Mesendoderm (in vitro differentiated cells): ENCODE results near the gene STK32B.
"Not testable (repeated sequence)": the region's sequence is repeated elsewhere in the genome, so short reads cannot be mapped to it uniquely, and the experiment has no call there.

Experiments
- DNase-seq: peaks from one replicate; pipeline ENCODE4 v3.0.0; 2013
- H2AK5ac ChIP-seq: 2 replicates; pipeline ENCODE4 v1.6.1; 2013; ENCODE audit warnings: low read length, inconsistent platforms
- H2BK120ac ChIP-seq: 2 replicates; pipeline ENCODE4 v1.6.1; 2013; ENCODE audit warnings: low read depth, mild to moderate bottlenecking, low read length, moderate library complexity, mixed read lengths
- H2BK15ac ChIP-seq: replicated peaks from 2 replicates; pipeline ENCODE4 v1.6.1; 2013; ENCODE audit warnings: low read depth, mild to moderate bottlenecking, moderate library complexity
- H2BK5ac ChIP-seq: 2 replicates; pipeline ENCODE4 v1.6.1; 2013; ENCODE audit warnings: low read length, inconsistent platforms
- H3K18ac ChIP-seq: 2 replicates; pipeline ENCODE4 v1.6.1; 2013; ENCODE audit warnings: mild to moderate bottlenecking, low read length, mixed read lengths
- H3K23ac ChIP-seq: one replicate; pipeline ENCODE4 v1.6.1; 2013; ENCODE audit warnings: low read length
- H3K27ac ChIP-seq: 2 replicates; pipeline ENCODE4 v1.5.1; 2013; ENCODE audit warnings: low read depth, mild to moderate bottlenecking, inconsistent platforms, low read length, moderate library complexity
- H3K27me3 ChIP-seq: 2 replicates; pipeline ENCODE4 v1.6.1; 2013; ENCODE audit warnings: low read length, control low read depth, mild to moderate bottlenecking, inconsistent platforms; ENCODE audit not compliant: insufficient read depth, poor library complexity
- H3K36me3 ChIP-seq: 2 replicates; pipeline ENCODE4 v1.6.1; 2013; ENCODE audit warnings: low read length, inconsistent platforms; ENCODE audit not compliant: control insufficient read depth, insufficient read depth
- H3K4ac ChIP-seq: one replicate; pipeline ENCODE4 v1.6.1; 2013; ENCODE audit warnings: low read depth, mild to moderate bottlenecking, low read length, moderate library complexity
- H3K4me1 ChIP-seq: 2 replicates; pipeline ENCODE4 v1.6.1; 2013; ENCODE audit warnings: low read depth, low read length, inconsistent platforms; ENCODE audit not compliant: control insufficient read depth
- H3K4me2 ChIP-seq: 2 replicates; pipeline ENCODE4 v1.6.1; 2013; ENCODE audit warnings: low read length
- H3K4me3 ChIP-seq: 2 replicates; pipeline ENCODE4 v1.5.1; 2013; ENCODE audit warnings: mild to moderate bottlenecking, low read length
- H3K56ac ChIP-seq: one replicate; pipeline ENCODE4 v1.6.1; 2013; ENCODE audit warnings: low read length
- H3K79me1 ChIP-seq: 2 replicates; pipeline ENCODE4 v1.6.1; 2013; ENCODE audit warnings: low read length, inconsistent platforms
- H3K79me2 ChIP-seq: 2 replicates; pipeline ENCODE4 v1.6.1; 2013; ENCODE audit warnings: mild to moderate bottlenecking, low read length; ENCODE audit not compliant: control insufficient read depth, insufficient read depth
- H3K9ac ChIP-seq: 2 replicates; pipeline ENCODE4 v1.6.1; 2013; ENCODE audit warnings: low read length, inconsistent platforms
- H4K5ac ChIP-seq: one replicate; pipeline ENCODE4 v1.6.1; 2013; ENCODE audit warnings: low read length
- H4K8ac ChIP-seq: one replicate; pipeline ENCODE4 v1.6.1; 2013; ENCODE audit warnings: low read depth, mild to moderate bottlenecking, control low read depth, low read length, moderate library complexity
- WGBS: extraction: QIAGEN DNeasy Blood & Tissue Kit; methylation state at CpG from one replicate; pipeline ENCODE4 v1.1.7; 2013; ENCODE audit warnings: low lambda C conversion rate, missing lambda C conversion rate; ENCODE audit not compliant: insufficient coverage; ENCODE audit errors: extremely low coverage; 5-methylcytosine and 5-hydroxymethylcytosine counted together

Gene STK32B

GRCh38 chr4:5284517-5284916, 233.2 kb downstream of the STK32B start:
- H3K4me2 ChIP-seq: no peak overlapping the region
- no peaks in the 10 kb centered on the region for H3K79me1 ChIP-seq
- no peaks in the 10 kb centered on the region for H3K36me3 ChIP-seq
- DNase-seq: no peak
- no peak overlapping the region for H3K27ac ChIP-seq
- H2BK120ac ChIP-seq: no peak overlapping the region
- H3K4me1 ChIP-seq: no peaks in the 10 kb centered on the region
- H3K23ac ChIP-seq: no peak overlapping the region
- no CpG with 5 or more reads among the region's 7 CpGs for WGBS
- no peaks in the 10 kb centered on the region for H3K79me2 ChIP-seq
- H4K8ac ChIP-seq: no peak overlapping the region
- H3K9ac ChIP-seq: no peak overlapping the region
- H2BK5ac ChIP-seq: no peak overlapping the region
- no peak overlapping the region for H3K4me3 ChIP-seq
- H3K56ac ChIP-seq: no peak overlapping the region
- no peak overlapping the region for H2BK15ac ChIP-seq
- no peak overlapping the region for H4K5ac ChIP-seq
- no peaks in the 10 kb centered on the region for H3K27me3 ChIP-seq
- H3K4ac ChIP-seq: no peak overlapping the region
- no peak overlapping the region for H2AK5ac ChIP-seq
- no peak overlapping the region for H3K18ac ChIP-seq

GRCh38 chr4:5292101-5292500, 240.8 kb downstream of the STK32B start:
- Histone ChIP-seq H3K79me1 (no peaks in the 10 kb centered on the region), H2AK5ac (no peak overlapping the region), H3K27me3 (no peaks in the 10 kb centered on the region), H3K9ac (no peak overlapping the region), H3K27ac (no peak overlapping the region), H3K4me1 (no peaks in the 10 kb centered on the region), H2BK5ac (no peak overlapping the region), H3K4me3 (no peak overlapping the region), H3K79me2 (no peaks in the 10 kb centered on the region), H3K36me3 (no peaks in the 10 kb centered on the region), H3K18ac (no peak overlapping the region), H3K56ac (no peak overlapping the region), H2BK120ac (no peak overlapping the region), H3K23ac (no peak overlapping the region), H4K5ac (no peak overlapping the region), H3K4ac (no peak overlapping the region), H2BK15ac (no peak overlapping the region), H3K4me2 (no peak overlapping the region), H4K8ac (no peak overlapping the region)
- no CpG with 5 or more reads among the region's 4 CpGs for WGBS
- DNase-seq: no peak

- DNase-seq, H2BK5ac ChIP-seq, H3K27me3 ChIP-seq, H3K27ac ChIP-seq, H3K79me1 ChIP-seq, H3K4me1 ChIP-seq, H2AK5ac ChIP-seq, H3K79me2 ChIP-seq, H3K23ac ChIP-seq, H3K4me3 ChIP-seq, H3K4ac ChIP-seq, H2BK15ac ChIP-seq, H2BK120ac ChIP-seq, H3K4me2 ChIP-seq, H3K36me3 ChIP-seq, H4K5ac ChIP-seq, H3K56ac ChIP-seq, H3K9ac ChIP-seq, H4K8ac ChIP-seq, H3K18ac ChIP-seq: not testable (repeated sequence)
- no CpG with 5 or more reads among the region's 9 CpGs for WGBS
These were observed 246.9 kb downstream of the STK32B start for GRCh38 chr4:5298000-5298787.

DNA sequence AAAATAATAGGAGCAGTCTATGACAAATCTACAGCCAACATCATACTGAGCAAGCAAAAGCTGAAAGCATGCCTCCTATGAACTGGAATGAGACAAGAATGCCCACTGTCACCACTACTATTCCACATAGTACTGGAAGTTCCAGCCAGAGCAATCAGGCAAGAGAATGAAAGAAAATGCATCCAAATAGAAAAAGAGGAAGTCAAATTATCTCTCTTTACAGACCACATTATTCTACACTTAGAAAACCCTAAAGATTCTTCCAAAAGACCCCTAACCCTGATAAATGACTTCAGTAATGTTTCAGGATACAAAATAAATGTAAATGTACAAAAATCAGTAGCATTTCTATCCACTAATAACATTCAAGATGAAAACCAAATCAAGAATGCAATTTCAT, 249.0 kb downstream of the STK32B start:
- no peak overlapping the region for H3K27ac ChIP-seq
- no peak overlapping the region for H2BK15ac ChIP-seq
- no peak overlapping the region for H3K4ac ChIP-seq

GRCh38 chr4:5307928-5308327, 256.6 kb downstream of the STK32B start:
- no peaks in the 10 kb centered on the region for H3K79me2 ChIP-seq
- H3K23ac ChIP-seq: no peak overlapping the region
- no peak overlapping the region for H3K18ac ChIP-seq
- H2AK5ac ChIP-seq: no peak overlapping the region
- H3K79me1 ChIP-seq: no peaks in the 10 kb centered on the region
- H4K8ac ChIP-seq: no peak overlapping the region
- no peak overlapping the region for H2BK15ac ChIP-seq
- no peak overlapping the region for H3K9ac ChIP-seq
- DNase-seq: no peak
- no peaks in the 10 kb centered on the region for H3K36me3 ChIP-seq
- WGBS: no CpG with 5 or more reads among the region's 3 CpGs
- H2BK120ac ChIP-seq: no peak overlapping the region
- H3K27me3 ChIP-seq: no peaks in the 10 kb centered on the region
- no peak overlapping the region for H3K4me3 ChIP-seq
- H3K4ac ChIP-seq: no peak overlapping the region
- H2BK5ac ChIP-seq: no peak overlapping the region
- no peak overlapping the region for H3K56ac ChIP-seq
- no peaks in the 10 kb centered on the region for H3K4me1 ChIP-seq
- no peak overlapping the region for H4K5ac ChIP-seq
- no peak overlapping the region for H3K27ac ChIP-seq
- H3K4me2 ChIP-seq: no peak overlapping the region

More for the DNA sequence above, 249.0 kb downstream of the STK32B start:
- no peak overlapping the region for H3K23ac ChIP-seq
- H4K5ac ChIP-seq: no peak overlapping the region
- no peak overlapping the region for H4K8ac ChIP-seq
- H3K18ac ChIP-seq: no peak overlapping the region
- no peaks in the 10 kb centered on the region for H3K27me3 ChIP-seq
- H2AK5ac ChIP-seq: no peak overlapping the region
- H3K79me1 ChIP-seq: no peaks in the 10 kb centered on the region
- H3K4me2 ChIP-seq: no peak overlapping the region
- no peaks in the 10 kb centered on the region for H3K36me3 ChIP-seq
- H2BK5ac ChIP-seq: no peak overlapping the region
- no peaks in the 10 kb centered on the region for H3K4me1 ChIP-seq
- no peak overlapping the region for H3K9ac ChIP-seq
- no peak overlapping the region for H3K56ac ChIP-seq
- no peak overlapping the region for H3K4me3 ChIP-seq
- H2BK120ac ChIP-seq: no peak overlapping the region
- DNase-seq: no peak
- H3K79me2 ChIP-seq: no peaks in the 10 kb centered on the region

- H2BK5ac ChIP-seq: no peak overlapping the region
- no peaks in the 10 kb centered on the region for H3K4me1 ChIP-seq
- no peak overlapping the region for H4K8ac ChIP-seq
- H3K79me1 ChIP-seq: no peaks in the 10 kb centered on the region
- no peak overlapping the region for H3K23ac ChIP-seq
- no CpG with 5 or more reads among the region's 2 CpGs for WGBS
- H3K4ac ChIP-seq: no peak overlapping the region
- no peak overlapping the region for H3K27ac ChIP-seq
- H3K56ac ChIP-seq: no peak overlapping the region
- H3K79me2 ChIP-seq: no peaks in the 10 kb centered on the region
- H3K27me3 ChIP-seq: no peaks in the 10 kb centered on the region
- no peak overlapping the region for H3K9ac ChIP-seq
- no peak overlapping the region for H3K18ac ChIP-seq
- H3K4me3 ChIP-seq: no peak overlapping the region
- DNase-seq: no peak
- H3K4me2 ChIP-seq: no peak overlapping the region
- H3K36me3 ChIP-seq: no peaks in the 10 kb centered on the region
- no peak overlapping the region for H2BK15ac ChIP-seq
- no peak overlapping the region for H2AK5ac ChIP-seq
- H4K5ac ChIP-seq: no peak overlapping the region
- no peak overlapping the region for H2BK120ac ChIP-seq
These were observed 271.0 kb downstream of the STK32B start for GRCh38 chr4:5322321-5322720.
